Measurements from ENCODE around the gene SELENOW.
A peak's percentile ranks its signal among the peaks of the same experiment; 100 is the strongest.
"Not testable (repeated sequence)": the region's sequence is repeated elsewhere in the genome, so short reads cannot be mapped to it uniquely, and the experiment has no call there.

The SELENOW gene

DNA sequence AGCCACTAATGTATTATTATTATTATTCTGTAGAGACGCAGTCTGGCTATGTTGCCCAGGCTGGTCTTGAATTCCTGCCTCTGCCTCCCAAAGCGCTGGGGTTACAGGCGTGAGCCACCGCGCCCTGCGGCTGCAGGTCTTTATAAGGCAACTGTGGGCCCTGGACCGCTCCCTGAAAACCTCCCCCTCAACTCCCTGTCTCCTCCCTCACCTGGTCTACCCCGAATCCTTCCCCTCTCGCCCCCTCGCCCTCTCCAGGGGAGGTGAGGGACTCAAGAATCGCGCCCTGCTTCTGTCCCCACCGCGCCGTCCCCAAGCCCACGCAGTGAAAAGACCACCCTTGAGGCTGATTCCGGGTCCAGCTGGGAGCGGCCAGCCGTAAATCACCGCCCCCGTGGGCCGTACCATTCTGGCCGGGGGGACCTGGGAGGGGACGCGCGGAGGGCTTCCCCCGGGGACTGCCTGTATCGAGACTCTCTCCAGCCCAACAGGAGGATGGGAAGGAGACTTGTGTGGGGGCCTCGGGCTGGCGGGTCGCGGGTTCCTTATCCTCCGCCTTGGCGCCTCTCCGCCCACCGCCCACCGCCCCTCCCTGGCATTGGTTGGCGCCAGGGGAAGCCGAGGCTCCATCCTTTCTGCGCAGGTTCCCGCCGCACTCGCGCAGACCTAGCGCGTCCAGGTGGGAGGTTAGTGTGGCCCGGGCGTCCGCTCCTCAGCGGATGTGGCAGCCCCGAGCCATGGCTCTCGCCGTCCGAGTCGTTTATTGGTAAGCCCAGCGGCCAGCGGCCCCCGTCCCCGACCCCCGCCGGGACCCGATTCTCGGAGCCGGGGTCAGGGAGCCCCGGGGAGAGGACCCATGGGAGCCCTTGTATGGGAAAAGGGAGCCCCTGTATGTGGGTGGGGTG is at the start of gene SELENOW:
Gene SELENOW, plus strand, starts transcription at position 655 of the 905 bp plus-strand sequence. Its CDS starts 83 bp downstream, at position 738.
- peaks cover 14% of the 10 kb centered on the region for H3K4me1 Mint-ChIP-seq
- H3K36me3 Mint-ChIP-seq = peaks cover 8% of the 10 kb centered on the region
- ATAC-seq (ENCODE audit: low read depth) = peak; percentile 93
- peak; percentile 77 to 87 for DNase-seq (ENCODE audit: low spot score in 2 of 2)
- peaks cover 2% of the 10 kb centered on the region for H3K27me3 Mint-ChIP-seq
- H3K9me3 Mint-ChIP-seq = no peaks in the 10 kb centered on the region
- H3K4me3 Mint-ChIP-seq = peak within 1 kb of the TSS; percentile 92
- H3K27ac Mint-ChIP-seq = peak within 1 kb of the TSS; percentile 98

DNA sequence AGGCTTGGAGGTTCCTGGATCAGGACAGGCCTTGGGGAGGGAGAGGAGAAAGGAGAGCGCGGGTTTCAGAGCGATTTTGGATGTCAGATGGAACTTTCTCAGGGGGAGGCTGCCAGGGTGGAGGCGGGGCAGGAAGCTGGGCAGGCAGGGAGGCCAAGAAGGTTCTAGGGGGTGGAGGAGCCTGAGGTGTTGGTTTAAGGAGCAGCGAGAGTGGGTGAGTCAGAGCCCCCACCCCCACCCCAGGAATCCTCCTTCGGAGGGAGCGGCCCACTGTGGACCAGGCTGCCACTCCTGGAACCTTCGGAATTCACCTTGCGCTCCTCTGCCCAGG is 49.1 kb upstream of the SELENOW start:
- no peak overlapping the region for H3K27ac Mint-ChIP-seq
- peaks cover 33% of the 10 kb centered on the region for H3K27me3 Mint-ChIP-seq
- DNase-seq (ENCODE audit: low spot score in 2 of 2) (no peak), ATAC-seq (ENCODE audit: low read depth) (no peak)
- no peak overlapping the region for H3K4me3 Mint-ChIP-seq
- peaks cover 10% of the 10 kb centered on the region for H3K4me1 Mint-ChIP-seq
- peaks cover 2% of the 10 kb centered on the region for H3K36me3 Mint-ChIP-seq
- peaks cover 8% of the 10 kb centered on the region for H3K9me3 Mint-ChIP-seq

DNA sequence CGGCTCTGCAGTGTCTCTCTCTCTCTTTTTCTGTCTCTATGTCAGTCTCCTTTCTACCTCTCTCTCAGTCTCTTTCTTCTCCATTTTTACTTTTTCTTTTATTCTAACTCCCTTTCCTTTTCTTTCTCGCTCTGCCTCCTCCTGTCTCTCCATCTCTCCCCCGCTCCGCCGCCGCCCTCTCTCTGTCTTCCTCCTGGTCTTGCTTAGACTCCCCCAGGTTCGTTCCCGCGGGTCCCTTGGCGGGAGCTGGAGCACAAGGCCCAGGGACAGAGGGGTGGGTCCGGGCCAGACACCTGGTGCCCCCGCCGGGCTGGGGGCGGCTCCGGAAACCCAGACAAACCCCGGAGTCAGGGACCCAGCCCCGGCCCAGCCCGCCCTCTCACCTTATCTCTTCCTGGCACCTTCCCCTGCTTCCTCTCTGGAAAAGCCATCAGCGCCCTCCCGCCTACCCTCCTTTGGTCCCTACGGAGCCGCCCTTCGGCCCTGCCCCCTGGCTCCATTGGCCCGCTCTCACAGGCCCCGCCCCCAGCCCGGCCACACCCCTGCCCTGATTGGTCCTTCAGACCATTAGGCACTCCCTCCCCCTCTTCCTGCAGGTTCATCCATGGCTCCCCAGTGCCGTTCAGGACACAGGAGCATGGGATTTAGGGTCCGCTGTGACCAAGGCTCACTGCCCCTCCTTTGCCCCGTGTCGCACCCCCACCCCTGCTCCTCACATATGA is 48.5 kb upstream of the SELENOW start:
- Mint-ChIP-seq H3K36me3 (peaks cover 2% of the 10 kb centered on the region), H3K27ac (no peak overlapping the region), H3K4me1 (peaks cover 10% of the 10 kb centered on the region), H3K9me3 (peaks cover 8% of the 10 kb centered on the region), H3K27me3 (peaks cover 32% of the 10 kb centered on the region), H3K4me3 (peak overlapping the region; percentile 39)
- DNase-seq (ENCODE audit: low spot score in 2 of 2) (no peak), ATAC-seq (ENCODE audit: low read depth) (peak; percentile 29)

DNA sequence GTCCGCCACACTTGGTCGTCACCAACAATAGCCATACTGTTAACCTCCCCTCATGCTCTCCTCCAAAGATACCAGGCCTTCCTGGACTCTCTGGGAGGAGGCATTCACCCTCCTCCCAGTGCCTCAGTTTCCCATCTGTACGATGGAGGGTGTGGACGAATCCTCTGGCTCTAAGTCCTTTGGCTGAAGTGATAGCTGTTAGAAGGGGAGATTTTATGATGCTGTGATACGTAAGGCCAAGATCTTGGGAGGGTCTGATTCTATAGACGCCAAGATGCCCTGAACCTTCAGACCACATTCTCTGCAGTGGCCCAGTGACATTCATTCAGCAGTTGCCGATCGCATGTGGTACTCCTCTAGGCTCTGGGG is 48.0 kb upstream of the SELENOW start:
- Mint-ChIP-seq H3K9me3 (peaks cover 8% of the 10 kb centered on the region), H3K27me3 (peaks cover 30% of the 10 kb centered on the region), H3K4me1 (peaks cover 10% of the 10 kb centered on the region), H3K4me3 (no peak overlapping the region), H3K36me3 (peaks cover 2% of the 10 kb centered on the region), H3K27ac (no peak overlapping the region)
- ATAC-seq (ENCODE audit: low read depth) = no peak
- DNase-seq (ENCODE audit: low spot score in 2 of 2) = no peak

DNA sequence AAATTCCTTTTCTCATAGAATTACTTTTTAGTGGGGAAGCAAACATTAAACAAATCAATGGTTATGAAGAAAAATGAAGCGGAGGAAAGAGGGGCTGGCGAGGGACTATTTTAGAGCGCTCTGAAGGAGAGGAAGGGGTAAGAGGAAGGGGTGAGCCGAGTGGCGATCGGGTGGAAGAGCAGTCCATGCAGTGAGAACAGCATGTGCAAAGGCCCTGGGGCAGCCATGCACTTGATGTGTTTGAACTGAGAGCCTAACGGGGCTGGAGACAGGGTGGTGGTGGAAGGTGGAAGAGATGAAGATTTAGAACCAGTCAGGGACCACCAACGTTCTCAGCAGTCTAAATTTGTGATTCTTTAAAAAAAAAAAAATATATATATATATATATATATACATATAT is 47.6 kb upstream of the SELENOW start:
- no peak overlapping the region for H3K4me3 Mint-ChIP-seq
- H3K9me3 Mint-ChIP-seq = peaks cover 8% of the 10 kb centered on the region
- DNase-seq (ENCODE audit: low spot score in 2 of 2) (no peak), ATAC-seq (ENCODE audit: low read depth) (no peak)
- no peak overlapping the region for H3K27ac Mint-ChIP-seq
- peaks cover 30% of the 10 kb centered on the region for H3K27me3 Mint-ChIP-seq
- peaks cover 2% of the 10 kb centered on the region for H3K36me3 Mint-ChIP-seq
- peaks cover 10% of the 10 kb centered on the region for H3K4me1 Mint-ChIP-seq

DNA sequence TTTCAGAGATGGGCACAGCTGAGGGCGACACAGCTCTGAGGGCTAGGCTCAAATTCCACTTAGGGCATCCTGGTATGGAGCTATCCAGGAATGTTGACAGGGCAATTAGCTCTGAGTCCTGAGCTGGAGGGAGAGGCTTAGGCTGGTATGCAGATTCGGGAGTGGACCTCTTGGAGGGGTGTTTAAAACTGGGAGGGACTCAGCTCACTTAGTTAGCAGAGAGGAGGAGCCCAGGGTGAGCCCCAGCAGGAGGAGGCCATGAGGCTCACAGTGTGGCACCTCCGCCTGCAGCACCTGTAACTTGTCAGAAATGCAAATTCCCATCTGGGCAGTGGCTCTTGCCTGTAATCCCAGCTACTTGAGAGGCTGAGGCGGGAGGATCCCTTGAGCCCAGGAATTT is 43.4 kb upstream of the SELENOW start:
- H3K27me3 Mint-ChIP-seq = peaks cover 12% of the 10 kb centered on the region
- DNase-seq (ENCODE audit: low spot score in 2 of 2) (no peak), ATAC-seq (ENCODE audit: low read depth) (no peak)
- H3K4me3 Mint-ChIP-seq = no peak overlapping the region
- peaks cover 3% of the 10 kb centered on the region for H3K9me3 Mint-ChIP-seq
- H3K36me3 Mint-ChIP-seq = no peaks in the 10 kb centered on the region
- peaks cover 2% of the 10 kb centered on the region for H3K4me1 Mint-ChIP-seq
- no peak overlapping the region for H3K27ac Mint-ChIP-seq

DNA sequence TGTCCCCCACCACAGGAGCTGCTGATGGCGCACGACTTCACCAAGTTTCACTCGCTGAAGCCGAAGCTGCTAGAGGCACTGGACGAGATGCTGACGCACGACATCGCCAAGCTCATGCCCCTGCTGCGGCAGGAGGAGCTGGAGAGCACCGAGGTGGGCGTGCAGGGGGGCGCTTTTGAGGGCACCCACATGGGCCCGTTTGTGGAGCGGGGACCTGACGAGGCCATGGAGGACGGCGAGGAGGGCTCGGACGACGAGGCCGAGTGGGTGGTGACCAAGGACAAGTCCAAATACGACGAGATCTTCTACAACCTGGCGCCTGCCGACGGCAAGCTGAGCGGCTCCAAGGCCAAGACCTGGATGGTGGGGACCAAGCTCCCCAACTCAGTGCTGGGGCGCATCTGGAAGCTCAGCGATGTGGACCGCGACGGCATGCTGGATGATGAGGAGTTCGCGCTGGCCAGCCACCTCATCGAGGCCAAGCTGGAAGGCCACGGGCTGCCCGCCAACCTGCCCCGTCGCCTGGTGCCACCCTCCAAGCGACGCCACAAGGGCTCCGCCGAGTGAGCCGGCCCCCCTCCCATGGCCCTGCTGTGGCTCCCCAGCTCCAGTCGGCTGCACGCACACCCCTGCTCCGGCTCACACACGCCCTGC is 37.5 kb upstream of the SELENOW start:
- Mint-ChIP-seq H3K27ac (no peak overlapping the region), H3K4me1 (peaks cover 8% of the 10 kb centered on the region), H3K27me3 (no peaks in the 10 kb centered on the region), H3K4me3 (no peak overlapping the region), H3K36me3 (no peaks in the 10 kb centered on the region), H3K9me3 (peaks cover 2% of the 10 kb centered on the region)
- DNase-seq (ENCODE audit: low spot score in 2 of 2) = no peak
- no peak for ATAC-seq (ENCODE audit: low read depth)

DNA sequence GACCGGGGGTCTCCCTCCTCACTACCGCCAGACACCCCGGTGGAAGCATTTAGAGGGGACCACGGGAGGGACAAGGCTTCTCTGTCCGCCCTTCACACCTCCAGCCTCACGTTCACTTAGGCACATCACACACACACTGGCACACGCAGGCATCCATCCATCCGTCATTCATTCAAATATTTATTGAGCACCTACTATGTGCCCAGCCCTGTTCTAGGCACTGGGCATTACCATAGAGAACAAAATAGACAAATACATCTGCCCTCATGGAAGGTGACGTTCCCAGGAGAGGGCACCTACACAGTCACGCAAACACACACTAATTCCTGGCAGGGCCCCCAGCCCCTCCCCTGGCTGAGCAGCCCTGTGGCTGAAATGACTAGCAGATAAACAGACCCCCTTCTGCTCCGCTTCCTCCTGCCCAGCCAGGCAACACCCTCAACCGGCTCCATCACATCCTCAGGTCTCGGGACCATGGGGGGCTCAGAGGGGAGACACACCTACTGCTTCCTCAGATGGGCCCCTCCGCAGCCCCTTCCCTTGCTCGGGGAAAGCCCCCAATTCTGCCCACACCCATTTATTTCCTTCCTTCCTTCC is 36.9 kb upstream of the SELENOW start:
- Mint-ChIP-seq H3K9me3 (peaks cover 2% of the 10 kb centered on the region), H3K27ac (no peak overlapping the region), H3K4me1 (peaks cover 8% of the 10 kb centered on the region), H3K36me3 (no peaks in the 10 kb centered on the region), H3K27me3 (no peaks in the 10 kb centered on the region), H3K4me3 (no peak overlapping the region)
- ATAC-seq (ENCODE audit: low read depth) = no peak
- DNase-seq (ENCODE audit: low spot score in 2 of 2) = no peak

DNA sequence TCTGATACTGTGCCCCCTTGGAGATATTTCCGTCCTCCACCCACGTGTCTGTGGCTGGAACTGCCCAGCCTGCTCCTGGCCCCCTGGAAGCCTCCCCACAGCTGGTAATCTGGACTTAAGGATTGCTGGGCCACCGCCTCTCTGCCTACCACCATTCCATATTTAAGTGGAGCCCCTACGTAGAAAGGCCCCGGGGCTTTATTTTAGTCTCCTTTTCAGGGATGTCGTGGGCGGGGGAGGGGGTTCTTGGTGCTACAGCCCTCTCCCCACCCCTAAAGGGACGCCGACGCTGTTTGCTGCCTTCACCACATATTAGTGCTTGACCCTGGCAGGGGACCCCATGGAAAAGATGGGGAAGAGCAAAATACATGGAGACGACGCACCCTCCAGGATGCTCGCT is 35.9 kb upstream of the SELENOW start:
- Mint-ChIP-seq H3K27me3 (no peaks in the 10 kb centered on the region), H3K4me3 (peak overlapping the region; percentile 50), H3K36me3 (no peaks in the 10 kb centered on the region), H3K27ac (no peak overlapping the region), H3K4me1 (peaks cover 12% of the 10 kb centered on the region), H3K9me3 (peaks cover 2% of the 10 kb centered on the region)
- ATAC-seq (ENCODE audit: low read depth) = no peak
- no peak for DNase-seq (ENCODE audit: low spot score in 2 of 2)

DNA sequence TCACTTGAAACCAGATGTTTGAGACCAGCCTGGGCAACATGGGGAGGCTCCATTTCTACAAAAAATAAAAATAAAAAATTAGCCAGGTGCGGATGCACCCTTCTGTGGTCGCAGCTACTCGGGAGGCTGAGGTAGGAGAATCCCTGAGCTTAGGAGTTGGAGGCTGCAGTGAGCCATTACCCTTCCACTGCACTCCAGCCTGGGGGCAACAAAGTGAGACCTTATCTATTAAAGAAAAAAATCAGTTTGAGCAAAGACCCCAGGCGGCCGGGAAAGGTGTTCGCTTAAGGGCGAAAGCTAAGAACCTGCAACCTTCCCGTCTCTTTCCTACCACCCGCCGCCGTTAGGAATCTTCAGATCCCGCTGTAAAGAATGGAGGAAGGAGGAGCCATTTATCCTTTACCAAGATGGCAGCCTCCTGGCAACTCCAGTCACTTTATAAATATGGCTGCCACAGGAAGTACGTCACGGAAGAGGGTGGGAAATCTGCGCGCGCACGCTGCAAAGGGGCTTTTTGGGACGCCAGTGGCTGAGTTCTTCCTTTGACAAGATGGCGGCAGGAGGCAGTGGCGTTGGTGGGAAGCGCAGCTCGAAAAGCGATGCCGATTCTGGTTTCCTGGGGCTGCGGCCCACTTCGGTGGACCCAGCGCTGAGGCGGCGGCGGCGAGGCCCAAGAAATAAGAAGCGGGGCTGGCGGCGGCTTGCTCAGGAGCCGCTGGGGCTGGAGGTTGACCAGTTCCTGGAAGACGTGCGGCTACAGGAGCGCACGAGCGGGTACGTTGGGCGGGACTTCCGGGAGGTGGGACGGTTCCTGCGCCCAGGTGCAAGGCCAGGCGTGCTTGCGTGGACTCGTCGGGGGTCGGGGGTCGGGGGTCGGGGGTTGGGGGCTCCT is 33.2 kb upstream of the SELENOW start, which contains the start of gene NOP53:
Gene NOP53, plus strand, starts transcription at position 537 of the 892 bp plus-strand sequence. Its CDS starts 14 bp downstream, at position 551.
- peak within 1 kb of the TSS; percentile 99 for H3K27ac Mint-ChIP-seq
- H3K27me3 Mint-ChIP-seq = no peaks in the 10 kb centered on the region
- peaks cover 2% of the 10 kb centered on the region for H3K9me3 Mint-ChIP-seq
- DNase-seq (ENCODE audit: low spot score in 2 of 2) = peak; percentile 96 to 97
- peaks cover 10% of the 10 kb centered on the region for H3K36me3 Mint-ChIP-seq
- H3K4me3 Mint-ChIP-seq = peak within 1 kb of the TSS; percentile 96
- H3K4me1 Mint-ChIP-seq = peaks cover 21% of the 10 kb centered on the region
- ATAC-seq (ENCODE audit: low read depth) = peak; percentile 84

DNA sequence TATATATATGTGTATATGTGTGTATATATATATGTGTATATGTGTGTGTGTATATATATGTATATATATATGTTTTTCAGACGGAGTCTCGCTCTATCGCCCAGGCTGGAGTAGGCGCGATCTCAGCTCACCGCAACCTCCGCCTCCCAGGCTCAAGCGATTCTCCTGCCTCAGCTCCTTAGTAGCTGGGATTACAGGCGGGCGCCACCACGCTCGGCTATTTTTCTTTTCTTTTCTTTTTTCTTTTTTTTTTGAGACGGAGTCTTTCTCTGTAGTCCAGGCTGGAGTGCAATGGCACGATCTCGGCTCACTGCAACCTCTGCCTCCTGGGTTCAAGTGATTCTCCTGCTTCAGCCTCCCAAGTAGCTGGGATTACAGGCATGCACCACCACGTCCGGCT is 32.4 kb upstream of the SELENOW start:
- not testable (repeated sequence) for H3K27me3 Mint-ChIP-seq; H3K9me3 Mint-ChIP-seq; ATAC-seq (ENCODE audit: low read depth); DNase-seq (ENCODE audit: low spot score in 2 of 2)
- peak overlapping the region; percentile 96 for H3K4me3 Mint-ChIP-seq
- H3K36me3 Mint-ChIP-seq = peaks cover 14% of the 10 kb centered on the region
- H3K4me1 Mint-ChIP-seq = peaks cover 21% of the 10 kb centered on the region
- H3K27ac Mint-ChIP-seq = peak overlapping the region; percentile 99

DNA sequence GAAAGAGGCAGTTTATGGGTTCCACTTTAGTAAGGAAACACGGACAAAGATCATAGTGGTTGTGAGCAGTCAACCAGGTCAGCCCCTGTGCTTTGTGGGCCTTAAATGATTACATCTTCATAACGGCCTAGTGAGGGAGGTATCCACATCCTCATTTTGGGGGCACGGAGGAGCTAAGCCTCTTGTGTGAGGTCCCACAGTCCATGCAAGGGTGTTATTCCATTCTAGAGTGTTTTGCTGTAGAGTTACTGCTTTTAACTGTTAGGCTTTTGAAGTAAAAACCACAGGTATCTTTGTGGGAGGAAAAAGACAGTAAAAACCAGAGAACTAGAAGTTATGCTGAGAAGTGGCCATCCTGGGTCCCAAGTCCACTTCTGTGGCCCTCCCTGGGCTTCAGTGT is 29.2 kb upstream of the SELENOW start:
- ATAC-seq (ENCODE audit: low read depth) (no peak), DNase-seq (ENCODE audit: low spot score in 2 of 2) (no peak)
- H3K36me3 Mint-ChIP-seq = peaks cover 30% of the 10 kb centered on the region
- no peak overlapping the region for H3K4me3 Mint-ChIP-seq
- H3K4me1 Mint-ChIP-seq = peaks cover 15% of the 10 kb centered on the region
- no peaks in the 10 kb centered on the region for H3K27me3 Mint-ChIP-seq
- H3K27ac Mint-ChIP-seq = no peak overlapping the region
- no peaks in the 10 kb centered on the region for H3K9me3 Mint-ChIP-seq

DNA sequence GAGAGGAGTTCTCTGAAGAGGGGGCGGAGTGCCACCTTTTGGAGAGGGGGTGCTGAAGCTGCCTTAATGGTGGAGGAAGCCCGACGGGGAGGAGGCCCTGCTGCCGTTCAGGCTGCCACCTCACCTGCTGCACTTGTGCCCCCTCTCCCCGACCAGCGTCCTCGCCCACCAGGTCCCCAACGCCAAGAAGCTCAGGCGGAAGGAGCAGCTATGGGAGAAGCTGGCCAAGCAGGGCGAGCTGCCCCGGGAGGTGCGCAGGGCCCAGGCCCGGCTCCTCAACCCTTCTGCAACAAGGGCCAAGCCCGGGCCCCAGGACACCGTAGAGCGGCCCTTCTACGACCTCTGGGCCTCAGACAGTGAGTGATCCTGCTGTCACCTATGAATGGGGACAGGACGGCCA is 27.8 kb upstream of the SELENOW start:
- Mint-ChIP-seq H3K36me3 (peaks cover 30% of the 10 kb centered on the region), H3K4me3 (no peak overlapping the region), H3K4me1 (peaks cover 13% of the 10 kb centered on the region), H3K27ac (no peak overlapping the region), H3K9me3 (no peaks in the 10 kb centered on the region), H3K27me3 (no peaks in the 10 kb centered on the region)
- DNase-seq (ENCODE audit: low spot score in 2 of 2) (no peak), ATAC-seq (ENCODE audit: low read depth) (no peak)

All from memory B cell (primary cell).